ENCODE measurements around the gene ASIP. TPM values are rescaled to one million over a fixed set of nuclear protein-coding genes. Genes with fewer than 3 reads are reported as not detected.
"Not testable (repeated sequence)": the region's sequence is repeated elsewhere in the genome, so short reads cannot be mapped to it uniquely, and the experiment has no call there.

Gene ASIP
- total RNA-seq, 1 experiment from 2014 or later = not detected

GRCh38 chr20:34262488-34263288 is 21.5 kb downstream of the ASIP start:
- peaks cover 6% of the 10 kb centered on the region for H3K36me3 Mint-ChIP-seq (ENCODE audit: insufficient read depth, unreplicated experiment)
- no peak overlapping the region for H3K4me3 Mint-ChIP-seq (ENCODE audit: unreplicated experiment)
- POLR2A ChIA-PET = interaction anchor here (0.6 kb wide), 1 partner anchor 1001 kb away, joined by 3 read pairs; no protein-coding TSS in a partner anchor

GRCh38 chr20:34263468-34263867 is 22.2 kb downstream of the ASIP start:
- H3K4me3 ChIP-seq (ENCODE audit: low read depth, low read length); POLR2A ChIA-PET; H3K4me1 ChIP-seq; H3K27ac Mint-ChIP-seq (ENCODE audit: unreplicated experiment); H3K27me3 Mint-ChIP-seq (ENCODE audit: insufficient read depth, unreplicated experiment); H3K9me3 ChIP-seq; BruUV-seq (replicated peaks); H3K27me3 ChIP-seq (replicated peaks; ENCODE audit: control insufficient read depth, insufficient read depth, low read length); intact Hi-C loops (cut with micrococcal nuclease; ENCODE audit: unreplicated experiment); H3K9me3 Mint-ChIP-seq (ENCODE audit: unreplicated experiment); H3K4me3 Mint-ChIP-seq (ENCODE audit: unreplicated experiment); H3K36me3 ChIP-seq (ENCODE audit: control insufficient read depth, insufficient read depth, low read length); H3K4me1 Mint-ChIP-seq (ENCODE audit: low read depth, unreplicated experiment): not testable (repeated sequence)
- CTCF ChIA-PET = interaction anchor here (1.1 kb wide), 1 partner anchor 73 kb away, joined by 5 read pairs; no protein-coding TSS in a partner anchor
- DNase-seq = peak in 1 of 2 experiments; percentile 10
- H3K36me3 Mint-ChIP-seq (ENCODE audit: insufficient read depth, unreplicated experiment) = peaks cover 12% of the 10 kb centered on the region

More at GRCh38 chr20:34262488-34263288, 21.5 kb downstream of the ASIP start:
- Histone ChIP-seq H3K27me3 (replicated peaks; ENCODE audit: control insufficient read depth, insufficient read depth, low read length) (no peaks in the 10 kb centered on the region), H3K36me3 (ENCODE audit: control insufficient read depth, insufficient read depth, low read length) (no peaks in the 10 kb centered on the region), H3K4me1 (no peaks in the 10 kb centered on the region), H3K4me3 (ENCODE audit: low read depth, low read length) (no peak overlapping the region), H3K9me3 (no peaks in the 10 kb centered on the region)
- CTCF ChIA-PET = interaction anchor here (1.1 kb wide), 1 partner anchor 72 kb away, joined by 5 read pairs; no protein-coding TSS in a partner anchor
- Mint-ChIP-seq H3K4me1 (ENCODE audit: low read depth, unreplicated experiment) (no peaks in the 10 kb centered on the region), H3K27ac (ENCODE audit: unreplicated experiment) (no peak overlapping the region), H3K9me3 (ENCODE audit: unreplicated experiment) (no peaks in the 10 kb centered on the region), H3K27me3 (ENCODE audit: insufficient read depth, unreplicated experiment) (no peaks in the 10 kb centered on the region)
- intact Hi-C loops (cut with micrococcal nuclease; ENCODE audit: unreplicated experiment) = no loop called here
- BruUV-seq (replicated peaks) = no TSS peak
- TF ChIP-seq CTCF (IDR thresholded peaks at IDR 0.05; ENCODE audit: insufficient read depth in 1 of 2, low read depth in 1 of 2, low read length in 1 of 2, severe bottlenecking in 1 of 2, unreplicated experiment in 1 of 2) = no peak
- peak in 1 of 2 experiments; percentile 48 for DNase-seq

- CTCF ChIA-PET = no interaction called here
- no peak overlapping the region for H3K4me3 ChIP-seq (ENCODE audit: low read depth, low read length)
- DNase-seq = peak in 1 of 2 experiments; percentile 13
- Mint-ChIP-seq H3K27me3 (ENCODE audit: insufficient read depth, unreplicated experiment) (no peaks in the 10 kb centered on the region), H3K4me1 (ENCODE audit: low read depth, unreplicated experiment) (no peaks in the 10 kb centered on the region), H3K9me3 (ENCODE audit: unreplicated experiment) (no peaks in the 10 kb centered on the region), H3K4me3 (ENCODE audit: unreplicated experiment) (no peak overlapping the region), H3K27ac (ENCODE audit: unreplicated experiment) (no peak overlapping the region), H3K36me3 (ENCODE audit: insufficient read depth, unreplicated experiment) (peaks cover 19% of the 10 kb centered on the region)
- no peaks in the 10 kb centered on the region for H3K27me3 ChIP-seq (replicated peaks; ENCODE audit: control insufficient read depth, insufficient read depth, low read length)
- intact Hi-C loops (cut with micrococcal nuclease; ENCODE audit: unreplicated experiment) = no loop called here
- no peaks in the 10 kb centered on the region for H3K36me3 ChIP-seq (ENCODE audit: control insufficient read depth, insufficient read depth, low read length)
- no peak for TF ChIP-seq CTCF (IDR thresholded peaks at IDR 0.05; ENCODE audit: insufficient read depth in 1 of 2, low read depth in 1 of 2, low read length in 1 of 2, severe bottlenecking in 1 of 2, unreplicated experiment in 1 of 2)
- H3K4me1 ChIP-seq = no peaks in the 10 kb centered on the region
- POLR2A ChIA-PET = no interaction called here
- no TSS peak for BruUV-seq (replicated peaks)
- H3K9me3 ChIP-seq = no peaks in the 10 kb centered on the region
Observed at GRCh38 chr20:34264141-34264540, 22.9 kb downstream of the ASIP start.

Data from Caco-2 (cell line).